ENCODE measurements around the gene KYNU.
"Not testable (repeated sequence)": the region's sequence is repeated elsewhere in the genome, so short reads cannot be mapped to it uniquely, and the experiment has no call there.

KYNU gene

DNA sequence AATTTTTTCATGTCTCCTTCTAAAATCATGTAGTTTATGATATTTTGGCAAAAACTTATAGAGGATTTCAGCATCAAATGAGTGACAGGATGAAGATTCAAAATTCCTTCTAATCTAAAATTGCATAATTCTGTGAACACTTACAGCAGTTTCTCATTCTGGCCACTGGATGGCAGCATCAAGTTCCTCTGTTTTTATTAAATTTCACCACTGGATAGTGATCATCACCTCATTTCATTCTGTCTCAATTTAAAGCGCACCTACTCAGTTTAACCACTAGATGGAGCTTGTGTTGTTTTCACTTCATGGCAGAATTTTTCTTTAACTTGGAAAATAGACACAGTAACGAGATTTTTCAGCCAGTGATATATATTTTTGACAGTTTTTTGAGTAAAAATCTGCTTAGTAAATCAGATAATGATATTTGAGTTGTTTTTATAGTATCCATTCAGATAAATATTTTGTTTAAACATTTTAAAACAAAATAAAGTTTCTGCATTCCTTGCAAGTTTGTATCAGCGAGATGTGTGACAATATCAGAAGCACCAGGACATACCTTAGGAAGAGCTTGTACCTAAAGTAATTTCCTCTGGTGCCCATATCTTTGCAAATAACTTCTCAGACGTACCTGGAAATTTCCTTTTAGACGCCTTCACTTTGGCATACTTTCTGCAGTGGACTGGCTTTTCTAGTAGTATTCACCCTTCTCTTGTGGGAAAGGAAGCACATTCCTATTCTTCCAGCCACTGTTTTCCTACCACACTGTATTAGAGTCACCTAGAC is 157.0 kb downstream of the KYNU start:
- DNase-seq, result peak; percentile 70

DNA sequence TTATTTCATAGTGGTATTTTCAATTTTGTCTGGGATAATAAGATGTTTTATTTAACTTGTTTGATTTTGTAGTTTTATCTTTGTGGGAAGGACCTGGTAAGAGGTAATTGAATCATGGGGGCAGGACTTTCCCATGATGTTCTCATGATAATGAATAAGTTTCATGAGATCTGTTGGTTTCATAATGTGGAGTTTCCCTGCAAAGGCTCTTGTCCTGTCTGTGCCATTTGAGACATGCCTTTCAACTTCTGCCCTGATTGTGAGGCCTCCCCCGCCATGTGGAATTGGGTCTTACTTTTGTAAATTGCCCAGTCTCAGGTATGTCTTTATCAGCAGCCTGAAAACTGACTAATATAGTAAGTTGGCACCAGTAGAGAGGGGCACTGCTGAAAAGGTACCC is 174.0 kb downstream of the KYNU start:
- no peak for DNase-seq

DNA sequence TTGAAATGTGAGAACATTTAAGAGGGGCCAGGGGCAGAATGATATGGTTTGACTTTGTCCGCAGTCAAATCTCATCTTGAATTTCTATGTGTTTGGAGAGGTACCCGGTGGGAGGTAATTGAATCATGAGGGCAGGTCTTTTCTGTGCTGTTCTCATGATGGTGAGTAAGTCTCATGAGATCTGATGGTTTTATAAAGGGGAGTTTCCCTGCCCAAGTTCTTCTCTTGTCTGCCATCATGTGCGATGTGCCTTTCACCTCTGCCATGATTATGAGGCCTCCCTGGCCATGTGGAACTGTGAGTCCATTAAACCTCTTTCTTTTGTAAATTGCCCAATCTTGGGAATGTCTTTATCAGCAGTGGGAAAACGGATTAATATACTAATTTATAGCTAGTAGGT is 176.0 kb downstream of the KYNU start:
- DNase-seq, result not testable (repeated sequence)

DNA sequence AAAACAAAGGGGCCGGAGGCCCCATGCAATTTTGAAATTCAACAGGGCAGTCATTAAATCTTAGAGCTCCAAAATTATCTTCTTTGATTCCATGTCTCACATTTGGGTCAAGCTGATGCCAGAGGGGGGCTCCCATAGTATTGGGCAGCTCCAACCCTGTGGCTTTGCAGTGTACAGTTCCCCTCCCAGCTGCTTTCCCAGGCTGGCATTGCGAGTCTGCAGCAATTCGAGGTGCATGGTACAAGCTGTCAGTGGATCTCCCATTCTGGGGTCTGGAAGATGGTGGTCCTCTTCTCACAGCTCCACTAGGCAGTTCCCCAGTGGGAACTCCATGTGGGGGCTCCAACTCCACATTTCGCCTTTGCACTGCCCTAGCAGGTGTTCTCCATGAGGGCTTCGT is 179.1 kb downstream of the KYNU start:
- DNase-seq, result no peak

DNA sequence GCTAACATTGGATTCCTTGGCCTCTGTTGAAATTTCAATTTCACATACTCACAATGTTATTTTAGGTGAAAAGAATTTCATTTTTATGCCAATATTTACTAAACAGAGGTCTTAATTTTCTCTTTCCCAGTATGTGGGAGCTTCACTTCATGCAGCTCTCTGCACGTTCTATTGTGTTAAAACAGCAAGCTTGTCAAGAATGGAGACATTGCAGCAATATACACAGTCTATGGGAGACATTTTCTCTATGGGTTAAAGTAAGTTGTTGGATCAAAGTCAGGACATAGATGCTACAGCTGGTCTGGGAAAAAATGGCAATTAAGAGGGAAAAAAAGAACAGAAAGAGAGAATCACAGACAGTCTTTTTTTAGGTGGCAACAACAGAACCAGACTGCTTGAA is 181.4 kb downstream of the KYNU start:
- no peak for DNase-seq

DNA sequence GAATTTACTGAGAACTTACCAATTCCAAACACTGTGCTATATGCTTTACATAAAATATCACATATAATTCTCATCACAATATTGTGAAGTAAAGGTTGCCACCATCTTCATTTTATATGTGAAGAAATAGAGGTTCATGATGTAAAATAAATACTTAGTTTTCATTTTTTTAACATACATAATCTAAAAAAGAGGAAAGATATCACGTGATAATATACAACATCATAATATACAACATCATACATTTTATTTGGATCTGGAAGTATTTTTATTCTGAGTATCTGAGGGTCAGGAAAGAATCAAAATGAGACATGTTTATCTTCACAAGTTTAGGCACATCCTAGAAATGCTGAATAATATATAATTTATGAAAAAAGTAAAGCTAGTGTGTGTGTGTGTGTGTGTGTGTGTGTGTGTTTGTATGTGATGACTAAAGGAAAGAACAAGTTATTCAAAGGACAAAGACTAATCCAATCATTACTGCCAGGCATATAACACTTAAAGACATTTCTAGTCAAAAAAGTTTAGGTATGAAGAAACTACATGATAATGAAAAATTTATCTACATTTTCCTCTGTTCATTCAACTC is 186.2 kb downstream of the KYNU start:
- no peak for DNase-seq

DNA sequence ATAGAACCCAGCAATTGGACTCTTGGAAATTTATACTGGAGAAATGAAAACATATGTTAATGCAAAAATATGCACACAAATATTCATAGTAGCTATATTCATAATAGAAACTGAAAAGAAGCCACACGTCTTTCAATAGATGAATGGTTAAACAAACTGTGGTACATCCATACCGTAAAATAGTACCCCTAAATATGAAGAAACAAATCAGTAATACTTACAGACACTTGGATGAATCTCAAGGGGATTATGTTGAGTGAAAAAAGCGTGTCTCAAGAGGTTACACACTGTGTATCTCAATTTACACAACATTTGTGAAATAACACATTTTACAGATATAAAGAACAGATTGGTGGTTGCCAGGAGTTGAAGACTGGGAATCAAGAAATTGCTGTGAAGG is 190.6 kb downstream of the KYNU start:
- DNase-seq, result no peak

DNA sequence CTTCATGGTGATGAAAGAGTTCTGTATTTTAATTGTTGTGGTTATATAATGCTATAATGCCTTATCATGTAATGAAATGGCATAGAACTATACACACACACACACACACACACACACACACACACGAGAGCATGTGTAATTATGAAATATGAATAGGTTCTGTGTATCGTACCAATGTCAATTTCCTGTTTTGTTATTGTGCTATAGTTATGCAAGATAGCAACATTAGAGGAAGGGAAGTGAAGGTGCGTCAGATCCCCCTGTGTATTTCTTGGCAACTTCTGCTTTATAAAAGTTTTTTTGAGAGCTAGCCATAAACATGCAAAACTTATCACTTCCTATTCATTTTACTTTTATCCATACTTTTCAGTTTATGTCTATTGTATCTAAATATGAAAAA is 191.0 kb downstream of the KYNU start:
- DNase-seq, result no peak

DNA sequence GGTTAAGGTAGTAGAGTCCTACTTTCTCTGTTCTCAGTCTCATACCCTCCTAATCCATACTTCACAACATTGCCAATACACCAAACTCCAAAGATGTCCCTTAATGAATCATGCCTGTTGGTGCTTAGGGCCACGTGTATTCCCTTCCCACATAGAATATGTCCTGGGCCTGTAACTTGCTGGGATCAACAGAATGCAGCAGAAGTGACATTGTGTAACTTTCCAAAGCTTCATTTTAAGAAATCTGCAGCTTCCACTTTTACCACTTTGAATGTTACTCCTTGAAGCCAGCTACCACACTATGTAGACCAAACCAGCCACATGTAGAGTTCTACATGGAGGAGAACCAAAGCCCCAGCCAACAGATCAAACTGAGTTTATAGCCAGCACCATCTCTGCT is 193.2 kb downstream of the KYNU start:
- DNase-seq, result no peak

DNA sequence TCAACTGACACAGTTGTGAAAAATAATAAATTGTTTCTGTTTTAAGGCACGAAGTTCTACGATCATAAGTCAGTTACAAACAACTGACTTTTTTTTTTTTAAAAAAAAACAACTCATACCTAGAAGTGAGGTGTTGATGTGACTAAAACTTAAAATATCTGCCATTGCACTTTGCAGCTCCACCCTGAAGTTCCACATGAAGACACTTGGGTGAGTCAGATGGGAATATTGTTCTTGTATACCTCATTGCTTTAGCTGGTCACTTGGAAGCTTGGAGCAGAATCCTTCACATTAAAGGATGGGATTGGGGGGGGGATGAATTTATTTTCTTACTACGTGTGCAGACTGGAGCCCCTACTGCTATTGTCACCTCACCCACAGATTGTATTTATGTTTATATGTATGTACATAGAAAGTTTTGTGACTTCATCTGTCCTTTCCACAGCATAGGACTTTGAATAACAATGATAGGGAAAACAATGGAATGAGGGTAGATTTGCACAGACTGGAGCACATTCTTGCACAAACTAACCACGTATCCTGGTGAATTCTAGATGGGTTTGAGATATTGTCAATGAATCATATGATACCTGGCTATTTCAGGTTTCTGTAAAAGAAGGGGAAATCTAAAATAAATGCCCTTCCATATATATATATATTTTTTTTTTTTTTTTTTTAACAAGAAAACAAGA is 193.9 kb downstream of the KYNU start:
- DNase-seq, result no peak

DNA sequence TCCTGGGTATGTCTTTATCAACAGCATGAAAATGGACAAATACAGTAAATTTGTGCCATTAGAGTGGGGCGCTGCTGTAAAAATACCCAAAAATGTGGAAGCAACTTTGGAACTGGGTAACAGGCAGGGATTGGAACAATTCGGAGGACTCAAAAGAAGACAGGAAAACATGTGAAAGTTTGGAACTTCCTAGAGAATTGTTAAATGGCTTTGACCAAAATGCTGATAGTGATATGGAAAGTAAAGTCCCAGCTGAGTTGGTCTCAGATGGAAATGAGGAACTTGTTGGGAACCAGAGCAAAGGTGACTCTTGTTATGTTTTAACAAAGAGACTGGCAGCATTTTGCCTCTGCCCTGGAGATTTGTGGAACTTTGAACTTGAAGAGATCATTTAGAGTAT is 197.4 kb downstream of the KYNU start:
- DNase-seq, result not testable (repeated sequence)

DNA sequence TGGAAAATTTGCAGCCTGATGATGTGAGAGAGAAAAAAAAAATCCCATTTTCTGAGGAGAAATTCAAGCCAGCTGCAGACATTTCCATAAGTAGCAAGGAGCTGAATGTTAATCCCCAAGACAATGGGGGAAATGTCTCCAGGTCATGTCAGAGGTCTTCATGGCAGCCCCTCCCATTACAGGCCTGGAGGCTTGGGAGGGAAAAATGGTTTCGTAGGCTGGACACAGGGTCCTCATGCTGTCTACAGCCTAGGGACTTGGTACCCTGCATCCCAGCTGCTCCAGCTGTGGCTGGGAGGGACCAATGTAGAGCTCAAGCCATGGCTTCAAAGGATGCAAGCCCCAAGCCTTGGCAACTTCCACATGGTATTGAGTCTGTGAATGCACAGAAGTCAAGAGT is 198.2 kb downstream of the KYNU start:
- DNase-seq, result no peak

DNA sequence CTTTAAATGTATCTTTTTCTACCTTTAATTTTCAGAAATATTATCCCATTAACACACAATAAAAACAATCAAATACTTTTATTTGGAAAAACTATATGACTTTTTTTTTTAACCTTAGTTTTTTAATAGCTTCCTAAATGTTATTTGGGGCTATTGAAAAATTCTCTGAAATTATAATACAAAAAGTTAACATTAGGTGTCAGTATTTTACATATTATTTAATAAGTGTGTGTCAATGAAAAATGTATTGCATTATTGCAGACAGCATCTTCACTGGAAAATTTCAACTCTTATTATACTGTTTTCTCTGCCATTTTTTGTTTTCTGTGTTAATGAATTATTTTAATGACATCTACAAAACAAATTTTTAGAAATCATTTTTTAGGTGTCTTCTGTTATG is 200.6 kb downstream of the KYNU start:
- DNase-seq, result no peak

DNA sequence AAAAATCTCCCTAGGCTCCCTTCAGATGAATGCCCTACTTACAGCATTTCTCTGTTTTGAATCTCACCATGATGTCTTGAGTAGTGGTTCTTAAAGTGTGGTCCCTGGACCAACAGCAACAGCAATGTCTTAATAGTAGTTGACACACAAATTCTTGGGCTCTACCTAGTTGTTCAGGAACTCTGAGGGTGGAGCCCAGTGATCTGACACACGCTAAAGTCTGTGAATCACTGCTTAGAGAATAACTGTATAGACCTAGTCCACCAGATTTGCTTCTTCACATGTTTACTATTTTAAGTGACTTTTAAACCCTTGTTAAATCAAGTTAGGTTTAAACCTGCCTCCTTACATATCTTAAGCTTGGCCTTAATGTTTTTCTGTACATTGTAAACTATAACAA is 204.2 kb downstream of the KYNU start:
- DNase-seq, result no peak

DNA sequence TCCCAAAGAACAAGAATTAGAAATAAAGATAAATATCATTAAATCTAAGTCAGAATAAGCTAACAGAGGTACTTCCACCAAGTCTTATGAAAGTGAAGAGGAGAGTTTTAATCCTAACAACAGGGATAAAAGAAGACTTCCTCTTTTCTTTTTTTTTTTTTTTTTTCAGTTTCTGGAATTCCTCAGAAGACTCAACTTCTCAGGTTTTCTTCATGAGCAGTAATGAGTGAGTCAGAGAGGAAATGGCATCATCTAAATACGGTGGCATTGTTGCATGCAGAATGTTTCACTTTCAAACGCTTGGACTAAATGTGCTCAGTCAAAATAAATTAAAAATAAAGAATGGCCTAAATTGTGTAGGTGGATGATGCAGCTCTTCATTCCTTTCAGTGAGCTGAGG is 206.2 kb downstream of the KYNU start:
- no peak for DNase-seq

DNA sequence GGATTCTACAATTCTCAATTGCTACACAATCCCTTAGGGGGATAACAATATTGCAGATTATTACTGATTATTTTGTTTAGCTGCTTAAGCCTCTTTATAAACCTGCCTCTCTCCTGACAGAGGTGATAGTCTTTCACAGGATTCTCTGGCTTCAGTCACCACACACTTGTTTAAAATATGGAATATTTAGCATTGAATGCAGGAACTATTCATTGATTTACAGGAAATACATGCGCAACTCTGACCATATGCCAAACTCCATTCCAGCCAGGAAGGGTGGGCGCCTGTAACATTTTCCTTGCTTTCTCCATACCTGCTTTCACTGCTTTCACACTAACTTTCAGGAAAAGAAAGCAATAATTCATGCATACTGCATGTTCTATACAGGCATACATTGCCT is 207.0 kb downstream of the KYNU start:
- no peak for DNase-seq

DNA sequence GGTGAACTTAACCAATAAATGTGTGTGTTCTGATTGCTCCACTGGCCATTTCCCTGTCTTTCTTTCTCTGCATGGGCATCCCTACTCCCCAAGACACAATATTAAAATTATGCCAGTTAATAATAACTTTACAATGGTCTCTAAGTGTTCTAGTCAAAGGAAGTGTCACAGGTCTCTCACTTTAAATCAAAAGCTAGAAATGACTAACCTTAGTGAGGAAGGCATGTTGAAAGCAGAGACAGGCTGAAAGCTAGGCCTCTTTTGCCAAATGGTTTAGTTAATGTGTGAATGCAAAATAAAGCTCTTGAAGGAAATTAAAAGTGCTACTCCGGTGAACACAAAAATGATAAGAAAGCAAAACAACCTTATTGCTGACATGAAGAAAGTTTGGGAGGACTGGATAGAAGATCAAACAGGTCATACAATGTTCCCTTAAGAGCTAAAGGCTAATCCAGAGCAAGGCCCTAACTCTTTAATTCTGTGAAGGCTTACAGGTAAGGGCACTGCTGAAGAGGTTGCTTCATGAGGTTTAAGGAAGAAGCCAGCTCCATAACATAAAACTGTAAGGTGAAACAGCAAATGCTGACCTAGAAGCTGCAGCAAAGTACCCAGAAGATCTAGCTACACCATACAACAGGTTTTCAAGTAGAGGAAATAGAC is 207.8 kb downstream of the KYNU start:
- DNase-seq, result no peak

DNA sequence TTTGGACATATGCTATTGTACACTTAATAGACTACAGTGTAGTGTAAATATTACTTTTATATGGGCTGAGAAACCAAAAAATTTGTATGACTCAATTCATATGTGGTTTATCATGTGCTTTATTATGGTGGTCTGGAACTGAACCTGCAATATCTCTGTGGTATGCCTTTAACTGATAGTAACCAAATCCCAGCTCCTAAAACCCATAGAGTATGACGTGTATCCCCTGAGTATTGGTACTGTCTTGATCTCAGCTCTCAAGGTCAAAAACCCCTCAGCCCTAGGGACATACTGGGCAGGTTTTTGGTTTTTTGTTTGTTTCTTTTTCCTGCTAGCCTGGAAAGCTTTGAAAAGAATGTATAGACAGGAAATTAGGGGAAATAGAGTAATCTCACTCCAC is 209.6 kb downstream of the KYNU start:
- no peak for DNase-seq

DNA sequence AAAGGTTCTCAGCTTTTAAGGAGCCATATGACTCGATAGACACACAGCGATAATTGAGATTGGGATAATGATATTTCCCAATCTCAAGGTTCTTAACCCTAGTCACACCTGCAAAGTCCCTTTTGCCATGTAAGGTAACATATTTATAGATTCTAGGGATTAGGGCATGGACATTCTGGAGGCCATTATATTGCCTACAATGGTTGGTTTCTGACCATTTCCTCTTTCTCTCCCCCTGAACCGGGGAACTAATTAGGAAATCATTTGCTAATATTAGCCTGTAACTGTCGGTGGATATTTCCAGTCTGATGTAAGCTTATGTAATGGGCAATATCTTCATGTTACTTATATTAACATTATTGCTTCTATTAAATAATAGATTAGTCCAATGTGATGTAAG is 210.9 kb downstream of the KYNU start:
- DNase-seq, result no peak

DNA sequence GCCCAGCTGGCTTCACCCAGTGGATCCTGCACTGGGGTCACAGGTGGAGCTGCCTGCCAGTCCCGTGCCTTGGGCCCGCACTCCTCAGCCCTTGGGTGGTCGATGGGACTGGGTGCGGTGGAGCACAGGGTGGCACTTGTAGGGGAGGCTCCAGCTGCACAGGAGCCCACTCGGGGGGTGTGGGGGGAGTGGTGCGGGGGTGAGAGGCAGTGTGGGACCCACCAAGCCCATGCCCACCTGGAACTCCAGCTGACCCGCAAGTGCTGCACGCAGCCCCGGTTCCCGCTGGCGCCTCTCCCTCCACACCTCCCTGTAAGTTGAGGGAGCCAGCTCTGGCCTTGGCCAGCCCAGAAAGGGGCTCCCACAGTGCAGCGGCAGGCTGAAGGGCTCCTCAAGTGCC is 212.1 kb downstream of the KYNU start:
- DNase-seq, result not testable (repeated sequence)
